ENCODE data around the gene C20orf202.

GRCh38 chr20:1198751-1199150, 4.5 kb upstream of the C20orf202 start:
- no peak for TF ChIP-seq CTCF (IDR thresholded peaks at IDR 0.05; ENCODE audit: low read length)
- TF ChIP-seq EZH2 (IDR thresholded peaks at IDR 0.05; ENCODE audit: borderline replicate concordance, low read length): no peak
